Activated naive CD4-positive, alpha-beta T cell treated with Interleukin-2 at 50 U/mL for 16 hours (primary cell): Measurements from ENCODE around the gene PRR27.
"Not testable (repeated sequence)": the region's sequence is repeated elsewhere in the genome, so short reads cannot be mapped to it uniquely, and the experiment has no call there.

ENCODE experiments used
- DNase-seq: peaks from one replicate; pipeline ENCODE4 v3.0.0-alpha.2; 2020

The PRR27 gene

GRCh38 chr4:70203601-70204000 is 49.6 kb downstream of the PRR27 start:
- DNase-seq = no peak

GRCh38 chr4:70212752-70213151 is 58.7 kb downstream of the PRR27 start:
- DNase-seq = not testable (repeated sequence)
